ENCODE data around the gene AHDC1. TPM values are rescaled to one million over a fixed set of nuclear protein-coding genes. Genes with fewer than 3 reads are reported as not detected.

AHDC1 gene
- total and polyA plus RNA-seq, 2 of the 13 experiments (the other 11 are each of a cell fraction or from before 2014, with no cell fraction given): 1.0 to 2.7 TPM

GRCh38 chr1:27530192-27530591 is 73.8 kb downstream of the AHDC1 start:
- no peak for FAIRE-seq

GRCh38 chr1:27529704-27530018 is 74.3 kb downstream of the AHDC1 start:
- WGBS (ENCODE audit: low lambda C conversion rate): 42% methylated on average over 5 of the region's 5 CpGs
- H3K4me1 ChIP-seq (ENCODE audit: insufficient read depth, low read length): peaks cover 47% of the 10 kb centered on the region
- H3K4me3 ChIP-seq (replicated peaks in 1 of 3; ENCODE audit: insufficient read depth in 1 of 3, low read depth in 2 of 3, low read length in 3 of 3): no peak overlapping the region
- no peaks in the 10 kb centered on the region for H3K27me3 ChIP-seq (ENCODE audit: control insufficient read depth in 1 of 2, insufficient read depth in 2 of 2, low read length in 2 of 2)
- no peaks in the 10 kb centered on the region for H3K9me3 ChIP-seq (ENCODE audit: low read length)
- CTCF ChIA-PET (ENCODE audit: low intra/inter-chr PET ratio, low total read pairs): no interaction called here
- H3K36me3 ChIP-seq (replicated peaks in 1 of 2; ENCODE audit: control insufficient read depth in 1 of 2, insufficient read depth in 2 of 2, low read length in 2 of 2): no peaks in the 10 kb centered on the region
- no peak for FAIRE-seq
- H3K9ac ChIP-seq (ENCODE audit: insufficient read depth, low read depth, low read length): no peak overlapping the region
- no peaks in the 10 kb centered on the region for H4K20me1 ChIP-seq (ENCODE audit: insufficient read depth, low read length)
- intact Hi-C loops (cut with micrococcal nuclease; ENCODE audit: unreplicated experiment) (loop anchor here (5.0 kb wide), 1 partner anchor 43 kb away; no protein-coding TSS in a partner anchor), in situ Hi-C loops (cut with HindIII; ENCODE audit: extremely low pct_ligation_motif_present, low pct_unique_long_range_greater_than_20kb) (no loop called here)
- ATAC-seq: no peak
- no peak overlapping the region for H3K4me2 ChIP-seq (ENCODE audit: low read depth, low read length)
- no TSS peak for BruUV-seq (replicated peaks)
- H2AFZ ChIP-seq (ENCODE audit: low read length): no peak overlapping the region
- POLR2A ChIA-PET: interaction anchor here (1.5 kb wide), 1 partner anchor 13 kb away, joined by 4 read pairs; no protein-coding TSS in a partner anchor
- TF ChIP-seq ZNF414 (CRISPR knock-in tag; IDR thresholded peaks at IDR 0.05): no peak
- no peak for TF ChIP-seq ZNF281 (CRISPR knock-in tag; IDR thresholded peaks at IDR 0.05; ENCODE audit: borderline replicate concordance)
- TF ChIP-seq ZNF251 (CRISPR knock-in tag; IDR thresholded peaks at IDR 0.05): no peak
- TF ChIP-seq ZNF501 (CRISPR knock-in tag; IDR thresholded peaks at IDR 0.05): 0 out of 2 replicates have a peak, but pooled peaks have one; percentile 10
- no peak for TF ChIP-seq JUNB (CRISPR knock-in tag; IDR thresholded peaks at IDR 0.05; ENCODE audit: borderline replicate concordance)
- DNase-seq (ENCODE audit: low spot score): no peak
- H3K79me2 ChIP-seq (ENCODE audit: insufficient read depth, low read length): no peaks in the 10 kb centered on the region
- H3K27ac ChIP-seq (ENCODE audit: extremely low read length, insufficient read depth, low read length): no peak overlapping the region

More at GRCh38 chr1:27530192-27530591, 73.8 kb downstream of the AHDC1 start:
- Histone ChIP-seq H3K4me2 (ENCODE audit: low read depth, low read length) (no peak overlapping the region), H4K20me1 (ENCODE audit: insufficient read depth, low read length) (no peaks in the 10 kb centered on the region), H3K4me1 (ENCODE audit: insufficient read depth, low read length) (peaks cover 42% of the 10 kb centered on the region), H3K79me2 (ENCODE audit: insufficient read depth, low read length) (no peaks in the 10 kb centered on the region), H3K27me3 (ENCODE audit: control insufficient read depth in 1 of 2, insufficient read depth in 2 of 2, low read length in 2 of 2) (no peaks in the 10 kb centered on the region), H3K27ac (ENCODE audit: extremely low read length, insufficient read depth, low read length) (no peak overlapping the region), H3K9me3 (ENCODE audit: low read length) (no peaks in the 10 kb centered on the region), H3K9ac (ENCODE audit: insufficient read depth, low read depth, low read length) (no peak overlapping the region), H2AFZ (ENCODE audit: low read length) (no peak overlapping the region), H3K4me3 (replicated peaks in 1 of 3; ENCODE audit: insufficient read depth in 1 of 3, low read depth in 2 of 3, low read length in 3 of 3) (no peak overlapping the region), H3K36me3 (replicated peaks in 1 of 2; ENCODE audit: control insufficient read depth in 1 of 2, insufficient read depth in 2 of 2, low read length in 2 of 2) (0 out of 5 replicates have a peak, but pooled peaks cover 0 to 3% of the 10 kb centered on the region in 2 experiments)
- DNase-seq (ENCODE audit: low spot score) (no peak), ATAC-seq (no peak)
- TF ChIP-seq EED (CRISPR knock-in tag; IDR thresholded peaks at IDR 0.05) (no peak), ZNF629 (CRISPR knock-in tag; conservative IDR thresholded peaks at IDR 0.05) (peak; percentile 38; the same call in 1 of the 2 replicates)
- 95% methylated on average over 10 of the region's 10 CpGs for WGBS (ENCODE audit: low lambda C conversion rate)
- BruUV-seq (replicated peaks): no TSS peak
- CTCF ChIA-PET (ENCODE audit: low intra/inter-chr PET ratio, low total read pairs): no interaction called here
- in situ Hi-C loops (cut with HindIII; ENCODE audit: extremely low pct_ligation_motif_present, low pct_unique_long_range_greater_than_20kb) (no loop called here), intact Hi-C loops (cut with micrococcal nuclease; ENCODE audit: unreplicated experiment) (no loop called here)
- POLR2A ChIA-PET: interaction anchor here (0.9 to 1.5 kb wide), 2 partner anchors 12 to 41 kb away, joined by 3 to 4 read pairs; no protein-coding TSS in a partner anchor

Measured in HepG2 (cell line).